Stimulated activated effector memory CD8-positive, alpha-beta T cell treated with anti-CD3 and anti-CD28 coated beads, Interleukin-12 subunit alpha, Interleukin-12 subunit beta, amount 100 ng/mL, for 72 hours (primary cell): Measurements from ENCODE around the gene HADH.
A peak's percentile ranks its signal among the peaks of the same experiment; 100 is the strongest.
"Not testable (repeated sequence)": the region's sequence is repeated elsewhere in the genome, so short reads cannot be mapped to it uniquely, and the experiment has no call there.

Experiments
- ATAC-seq: fragments of 150-1000 bp; cut with Tn5 transposase; 2 replicates; pipeline ENCODE4 v1.10.0; 2021
- DNase-seq, 2 donors: peaks; one replicate each; pipeline ENCODE4 v3.0.0; 2021 to 2022; ENCODE audit warnings: low spot score in 2 of 2
- H3K27ac Mint-ChIP-seq: one replicate; pipeline ENCODE4 v1.8.0; 2022; ENCODE audit warnings: mild to moderate bottlenecking, mixed read lengths
- H3K36me3 Mint-ChIP-seq: one replicate; pipeline ENCODE4 v1.8.0; 2022; ENCODE audit warnings: mild to moderate bottlenecking, mixed read lengths
- H3K4me1 Mint-ChIP-seq: one replicate; pipeline ENCODE4 v1.8.0; 2022; ENCODE audit warnings: mixed read lengths
- H3K4me3 Mint-ChIP-seq: one replicate; pipeline ENCODE4 v1.8.0; 2022; ENCODE audit warnings: mild to moderate bottlenecking, mixed read lengths
- H3K9me3 Mint-ChIP-seq: one replicate; pipeline ENCODE4 v1.8.0; 2022; ENCODE audit warnings: mixed read lengths

The HADH gene

GRCh38 chr4:108035691-108036090 is 46.0 kb downstream of the HADH start:
- ATAC-seq (no peak), DNase-seq (no peak)
- Mint-ChIP-seq H3K4me1 (peaks cover 10% of the 10 kb centered on the region), H3K9me3 (no peaks in the 10 kb centered on the region), H3K27ac (peak overlapping the region; percentile 45), H3K4me3 (no peak overlapping the region), H3K36me3 (peaks cover 24% of the 10 kb centered on the region)

DNA sequence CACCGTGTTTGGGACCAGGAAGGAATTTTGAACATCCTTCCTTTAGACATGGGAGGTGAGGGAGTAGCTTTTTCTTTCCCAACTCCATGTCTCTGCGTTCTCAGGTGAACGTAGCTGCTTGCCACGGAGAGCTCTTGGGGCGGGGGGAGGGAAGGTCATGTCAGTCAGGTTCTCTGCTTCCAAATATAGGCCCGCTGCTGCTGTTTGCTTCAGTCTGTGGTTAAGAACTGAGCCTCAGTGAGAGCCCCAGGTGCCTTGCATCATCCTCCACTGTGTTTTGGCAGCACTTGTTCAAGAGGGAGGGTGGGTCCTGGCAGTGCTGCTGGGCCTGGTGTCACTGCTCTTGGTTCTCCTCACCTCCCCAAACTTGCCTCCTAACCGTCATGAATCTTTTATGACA is 46.5 kb downstream of the HADH start:
- DNase-seq (no peak), ATAC-seq (no peak)
- Mint-ChIP-seq H3K36me3 (peaks cover 24% of the 10 kb centered on the region), H3K4me1 (peaks cover 5% of the 10 kb centered on the region), H3K27ac (peak overlapping the region; percentile 45), H3K4me3 (no peak overlapping the region), H3K9me3 (no peaks in the 10 kb centered on the region)

DNA sequence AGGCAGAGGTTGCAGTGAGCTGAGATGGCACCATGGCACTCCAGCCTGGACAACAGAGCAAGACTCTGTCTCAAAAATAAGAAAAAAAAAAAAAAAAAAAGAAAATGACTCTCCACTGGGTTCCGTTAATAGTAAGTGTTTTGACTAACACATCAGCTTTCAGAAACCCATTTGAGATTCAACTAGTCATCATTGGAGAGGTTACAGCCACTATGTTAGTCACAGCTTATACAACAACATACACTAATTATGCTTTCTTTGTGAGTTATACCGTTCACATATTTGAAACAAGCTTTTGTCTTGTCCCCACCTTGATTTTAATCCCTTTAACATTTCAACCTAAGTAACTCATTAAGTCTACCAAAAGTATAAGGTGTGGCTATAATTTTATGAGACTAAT is 48.2 kb downstream of the HADH start:
- Mint-ChIP-seq H3K36me3 (peaks cover 19% of the 10 kb centered on the region), H3K4me3 (no peak overlapping the region), H3K27ac (no peak overlapping the region), H3K4me1 (no peaks in the 10 kb centered on the region), H3K9me3 (no peaks in the 10 kb centered on the region)
- ATAC-seq (peak; percentile 79), DNase-seq (no peak)

DNA sequence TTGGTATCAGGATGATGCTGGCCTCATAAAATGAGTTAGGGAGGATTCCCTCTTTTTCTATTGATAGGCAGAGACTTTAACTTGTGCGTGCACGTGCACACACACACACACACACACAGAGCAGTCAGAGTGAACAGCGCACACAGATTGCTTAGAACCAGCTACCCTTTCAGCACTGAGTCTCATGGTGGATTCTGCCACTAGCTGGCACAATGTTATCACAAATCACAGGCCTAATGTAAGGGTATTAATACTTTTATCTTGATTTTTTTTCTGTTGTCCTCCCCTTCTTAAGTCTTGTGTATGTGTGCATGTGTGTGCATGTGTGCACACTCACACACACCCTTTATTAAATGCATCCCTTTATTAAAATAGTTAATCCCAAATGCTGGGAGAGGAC is 53.2 kb downstream of the HADH start:
- H3K9me3 Mint-ChIP-seq, result no peaks in the 10 kb centered on the region
- DNase-seq (no peak), ATAC-seq (no peak)
- H3K27ac Mint-ChIP-seq, result no peak overlapping the region
- H3K4me3 Mint-ChIP-seq, result no peak overlapping the region
- H3K4me1 Mint-ChIP-seq, result no peaks in the 10 kb centered on the region
- no peaks in the 10 kb centered on the region for H3K36me3 Mint-ChIP-seq

DNA sequence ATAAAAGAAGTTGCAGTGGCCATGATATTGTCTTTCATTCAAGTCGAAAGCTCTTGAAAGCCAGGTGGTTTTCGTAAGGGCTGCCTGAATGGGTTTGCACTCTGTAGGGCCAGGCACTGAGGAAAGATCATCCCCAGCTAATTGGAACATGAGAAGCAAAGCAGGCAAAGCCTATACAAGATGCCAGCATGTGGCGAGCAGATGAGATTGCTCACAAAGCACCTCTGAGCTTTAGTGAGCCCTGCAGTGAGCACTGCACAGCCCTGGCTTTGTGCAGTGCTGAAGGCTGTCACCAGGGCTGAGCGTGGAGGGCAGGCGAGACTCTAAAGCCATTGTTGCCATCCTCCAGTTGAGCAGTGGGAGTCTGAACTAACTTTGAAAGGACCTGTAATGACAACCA is 53.8 kb downstream of the HADH start:
- Mint-ChIP-seq H3K36me3 (peaks cover 2% of the 10 kb centered on the region), H3K9me3 (no peaks in the 10 kb centered on the region), H3K4me3 (no peak overlapping the region), H3K27ac (no peak overlapping the region), H3K4me1 (no peaks in the 10 kb centered on the region)
- no peak for DNase-seq
- ATAC-seq, result no peak

DNA sequence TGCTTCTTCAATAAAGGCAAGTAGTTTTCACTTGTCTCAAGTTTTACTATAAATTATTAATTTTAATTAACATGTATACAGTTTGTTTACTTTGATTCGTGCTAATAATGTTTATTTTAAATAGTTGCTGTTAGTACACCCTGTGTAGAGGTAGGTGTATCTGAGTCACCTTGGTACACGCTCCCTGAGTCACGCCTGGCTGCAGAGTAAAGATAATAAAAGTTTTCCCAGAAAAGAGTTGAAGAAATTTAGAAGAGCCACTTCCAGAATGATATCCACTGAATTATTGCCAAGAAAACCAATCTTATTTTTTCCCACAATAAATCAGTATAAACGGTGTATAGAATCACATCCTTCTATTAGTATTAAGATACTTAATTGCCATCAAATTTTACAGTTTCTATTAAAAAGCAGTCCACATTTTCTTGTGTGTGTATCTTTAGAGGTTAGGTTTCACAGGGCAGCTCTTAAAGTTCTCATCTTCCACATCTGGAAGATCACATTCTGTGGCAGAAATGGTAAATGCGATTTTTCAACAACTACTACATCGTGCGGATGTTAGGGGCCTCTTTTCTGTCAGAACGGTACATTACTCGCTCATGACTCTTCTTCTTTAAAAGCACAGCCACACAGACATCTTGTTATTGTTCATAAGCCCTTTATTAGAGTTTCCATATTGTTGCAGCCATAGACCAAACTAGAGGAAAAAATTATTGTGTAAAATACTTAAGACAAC is 55.4 kb downstream of the HADH start:
- no peak overlapping the region for H3K4me3 Mint-ChIP-seq
- peak; percentile 34 for ATAC-seq

DNA sequence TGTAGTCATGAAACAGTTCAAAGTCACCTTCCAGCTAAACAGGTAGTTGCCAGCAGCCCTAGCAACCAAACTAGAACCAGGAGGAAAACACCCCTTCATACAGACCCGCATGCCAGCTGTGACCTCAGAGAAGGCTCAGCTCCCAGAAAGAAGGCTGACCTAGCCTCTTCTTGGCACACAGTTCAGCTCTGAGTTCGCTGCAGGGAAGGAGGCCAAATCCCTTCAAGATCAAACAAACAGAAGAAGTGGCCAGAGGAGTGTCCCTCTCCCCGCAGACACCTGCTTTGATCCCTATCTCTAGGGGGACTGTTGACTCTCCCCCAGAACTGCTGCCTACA is 56.0 kb downstream of the HADH start:
- Mint-ChIP-seq H3K36me3 (peaks cover 13% of the 10 kb centered on the region), H3K27ac (no peak overlapping the region), H3K9me3 (no peaks in the 10 kb centered on the region), H3K4me3 (no peak overlapping the region), H3K4me1 (peaks cover 15% of the 10 kb centered on the region)
- DNase-seq, result no peak
- no peak for ATAC-seq

More for the DNA sequence above, 55.4 kb downstream of the HADH start:
- H3K36me3 Mint-ChIP-seq, result peaks cover 13% of the 10 kb centered on the region
- H3K9me3 Mint-ChIP-seq, result no peaks in the 10 kb centered on the region
- no peak for DNase-seq
- H3K4me1 Mint-ChIP-seq, result peaks cover 11% of the 10 kb centered on the region
- no peak overlapping the region for H3K27ac Mint-ChIP-seq

DNA sequence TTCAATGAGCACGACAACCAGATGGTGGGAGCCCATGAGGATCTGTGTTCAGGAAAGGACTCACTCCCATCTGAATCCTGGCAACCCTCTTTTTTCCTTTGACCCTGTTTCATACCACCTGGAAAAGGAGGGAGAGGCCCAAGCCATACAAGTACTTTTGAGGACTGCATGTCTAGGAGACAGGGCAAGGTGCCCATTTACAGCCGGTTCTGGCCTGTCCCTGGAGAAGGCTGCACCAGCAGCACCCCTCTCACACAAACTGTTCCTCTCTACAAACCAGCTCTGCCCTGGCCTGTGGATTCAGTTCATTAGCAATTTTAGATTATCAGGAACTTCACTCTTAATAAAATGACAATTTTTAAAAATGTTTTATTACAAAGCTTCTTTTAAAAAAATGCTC is 57.5 kb downstream of the HADH start:
- Mint-ChIP-seq H3K4me1 (peaks cover 15% of the 10 kb centered on the region), H3K27ac (no peak overlapping the region), H3K4me3 (no peak overlapping the region), H3K9me3 (no peaks in the 10 kb centered on the region), H3K36me3 (peaks cover 13% of the 10 kb centered on the region)
- no peak for DNase-seq
- ATAC-seq, result no peak

DNA sequence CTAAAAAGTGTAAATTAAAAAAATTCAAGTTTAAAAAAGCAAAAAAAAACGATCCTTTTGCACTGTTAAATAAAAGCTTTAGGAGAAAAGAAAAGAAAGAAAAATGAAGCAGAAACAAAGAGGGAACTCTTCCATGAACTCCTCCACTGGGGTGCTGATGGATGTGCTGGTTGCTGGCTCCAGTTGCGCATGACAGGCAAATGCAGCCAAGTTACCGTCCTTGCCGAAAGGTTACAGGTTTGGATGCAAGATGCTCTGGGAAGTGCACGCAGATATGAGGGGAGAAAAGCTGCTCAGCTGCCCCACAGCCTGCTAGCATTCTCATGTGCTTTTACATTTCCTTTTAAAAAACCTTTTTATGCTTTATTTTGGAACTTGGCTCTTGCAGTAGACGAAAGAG is 58.5 kb downstream of the HADH start:
- Mint-ChIP-seq H3K36me3 (peaks cover 13% of the 10 kb centered on the region), H3K4me1 (peaks cover 15% of the 10 kb centered on the region), H3K27ac (no peak overlapping the region), H3K4me3 (no peak overlapping the region), H3K9me3 (no peaks in the 10 kb centered on the region)
- ATAC-seq (no peak), DNase-seq (no peak)

GRCh38 chr4:108048997-108049396 is 59.3 kb downstream of the HADH start:
- H3K36me3 Mint-ChIP-seq, result peaks cover 13% of the 10 kb centered on the region

GRCh38 chr4:108049406-108049805 is 59.7 kb downstream of the HADH start:
- peaks cover 15% of the 10 kb centered on the region for H3K4me1 Mint-ChIP-seq
- ATAC-seq (no peak), DNase-seq (peak in 1 of 2 donors; percentile 53)
- peak overlapping the region; percentile 67 for H3K4me3 Mint-ChIP-seq
- H3K27ac Mint-ChIP-seq, result peak overlapping the region; percentile 89
- H3K9me3 Mint-ChIP-seq, result no peaks in the 10 kb centered on the region
- peaks cover 13% of the 10 kb centered on the region for H3K36me3 Mint-ChIP-seq

More at GRCh38 chr4:108048997-108049396, 59.3 kb downstream of the HADH start:
- ATAC-seq (no peak), DNase-seq (no peak)
- Mint-ChIP-seq H3K4me3 (peak overlapping the region; percentile 67), H3K27ac (peak overlapping the region; percentile 89), H3K4me1 (peaks cover 15% of the 10 kb centered on the region), H3K9me3 (no peaks in the 10 kb centered on the region)

- Mint-ChIP-seq H3K27ac (peak overlapping the region; percentile 89), H3K4me3 (peak overlapping the region; percentile 67), H3K4me1 (peaks cover 15% of the 10 kb centered on the region), H3K36me3 (peaks cover 13% of the 10 kb centered on the region)
- DNase-seq, H3K9me3 Mint-ChIP-seq: not testable (repeated sequence)
- ATAC-seq, result peak; percentile 49
Measured at GRCh38 chr4:108050166-108051111, 60.8 kb downstream of the HADH start.

GRCh38 chr4:108051343-108051742 is 61.7 kb downstream of the HADH start:
- Mint-ChIP-seq H3K36me3 (peaks cover 13% of the 10 kb centered on the region), H3K4me1 (peaks cover 15% of the 10 kb centered on the region)

DNA sequence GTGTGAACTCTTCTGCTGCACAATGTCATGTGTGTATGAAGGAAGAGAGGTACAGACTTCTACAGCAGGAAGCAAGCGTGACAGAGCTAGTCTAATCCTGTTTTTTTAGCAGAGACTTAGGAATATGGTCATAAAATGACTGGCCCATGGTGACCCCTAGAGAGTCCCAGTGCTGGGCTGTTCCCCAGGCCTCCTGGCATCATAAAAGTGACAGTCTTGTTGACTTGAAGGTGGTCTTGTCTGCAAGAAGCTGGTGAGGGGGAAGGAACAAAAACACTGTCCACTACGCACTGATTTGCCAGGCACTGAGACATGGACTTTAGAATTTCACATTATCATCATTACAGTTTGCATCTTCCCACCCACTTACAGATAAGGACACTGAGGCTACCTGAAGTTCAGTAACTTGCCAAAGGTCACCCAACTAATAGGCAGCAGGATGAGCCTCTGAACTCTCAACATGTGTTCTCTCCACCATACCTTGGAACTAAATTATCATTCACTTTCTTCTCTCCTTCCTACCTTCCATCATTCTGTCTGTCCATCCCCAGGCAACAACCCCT is 63.0 kb downstream of the HADH start:
- Mint-ChIP-seq H3K4me1 (peaks cover 15% of the 10 kb centered on the region), H3K27ac (peak overlapping the region; percentile 3), H3K4me3 (no peak overlapping the region), H3K9me3 (no peaks in the 10 kb centered on the region), H3K36me3 (peaks cover 13% of the 10 kb centered on the region)
- ATAC-seq (no peak), DNase-seq (no peak)

More at GRCh38 chr4:108051343-108051742, 61.7 kb downstream of the HADH start:
- Mint-ChIP-seq H3K4me3 (no peak overlapping the region), H3K9me3 (no peaks in the 10 kb centered on the region), H3K27ac (peak overlapping the region; percentile 89)
- DNase-seq, result no peak
- ATAC-seq, result no peak

DNA sequence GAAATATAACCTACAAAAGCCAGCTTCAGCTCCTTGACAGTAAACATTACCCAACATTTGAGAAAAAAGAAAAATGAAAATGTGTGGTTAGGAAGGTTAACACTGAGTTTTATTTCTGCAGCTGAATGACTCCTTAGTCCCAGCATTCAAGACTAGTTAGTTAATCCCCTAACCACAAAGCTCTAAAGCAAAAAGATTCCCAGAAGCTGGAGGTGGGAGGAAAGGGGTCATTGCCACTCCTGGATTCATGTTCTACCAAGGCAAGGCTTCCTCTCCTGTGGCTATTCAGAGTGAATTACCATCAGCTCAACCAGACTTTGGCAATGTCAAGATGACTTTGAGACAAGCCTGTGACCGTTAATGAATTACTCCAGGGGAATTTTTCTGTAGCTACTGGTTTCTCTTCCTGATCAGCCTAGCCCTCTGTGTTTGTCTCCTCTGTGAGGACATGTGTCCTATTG is 63.6 kb downstream of the HADH start:
- Mint-ChIP-seq H3K27ac (peak overlapping the region; percentile 3), H3K4me3 (no peak overlapping the region)
- no peak for DNase-seq

More for the DNA sequence above, 63.6 kb downstream of the HADH start:
- peaks cover 15% of the 10 kb centered on the region for H3K4me1 Mint-ChIP-seq
- no peak for ATAC-seq
- H3K9me3 Mint-ChIP-seq, result no peaks in the 10 kb centered on the region
- H3K36me3 Mint-ChIP-seq, result peaks cover 13% of the 10 kb centered on the region
